ENCODE measurements around the gene HNRNPUL2. TPM values are rescaled to one million over a fixed set of nuclear protein-coding genes. Genes with fewer than 3 reads are reported as not detected.

Gene HNRNPUL2
- total RNA-seq, 2 experiments from 2014 or later: 8.3 to 59.2 TPM

- H2AFZ ChIP-seq (ENCODE audit: low read length): no peak within 1 kb of the TSS
- no peaks in the 10 kb centered on the region for H3K79me2 ChIP-seq (ENCODE audit: insufficient read depth, low read depth, low read length)
- H3K4me3 ChIP-seq (ENCODE audit: low read depth, low read length, poor library complexity, severe bottlenecking): no peak within 1 kb of the TSS
- no peak within 1 kb of the TSS for H3K4me2 ChIP-seq (ENCODE audit: low read length)
- no peaks in the 10 kb centered on the region for H4K20me1 ChIP-seq (ENCODE audit: insufficient read depth, low read length)
- H3K4me1 ChIP-seq (ENCODE audit: insufficient read depth, low read length, poor library complexity, severe bottlenecking): no peaks in the 10 kb centered on the region
- ChIA-PET CTCF (ENCODE audit: unreplicated experiment) (interaction anchor here (1.2 to 1.5 kb wide), 2 partner anchors 9 to 15 kb away, joined by 3 to 4 read pairs; no protein-coding TSS in a partner anchor), POLR2A (interaction anchor here (0.6 to 1.9 kb wide), 3 partner anchors 13 to 49 kb away, joined by 3 to 6 read pairs (median 4); partner anchors contain the start of gene HNRNPUL2)
- H3K9me3 ChIP-seq (ENCODE audit: low read length): no peaks in the 10 kb centered on the region
- intact Hi-C loops (cut with micrococcal nuclease; ENCODE audit: unreplicated experiment): no loop called here
- DNase-seq (ENCODE audit: low spot score): no peak
- TF ChIP-seq CTCF (conservative IDR thresholded peaks at IDR 0.05; ENCODE audit: low read length): no peak
- TF ChIP-seq EZH2phosphoT487 (IDR thresholded peaks at IDR 0.05; ENCODE audit: borderline replicate concordance, low read depth, low read length): no peak
- peaks cover 51% of the 10 kb centered on the region for H3K36me3 ChIP-seq (ENCODE audit: insufficient read depth, low read length)
- H3K27ac ChIP-seq (ENCODE audit: low read depth, low read length, poor library complexity, severe bottlenecking): no peak within 1 kb of the TSS
- no peaks in the 10 kb centered on the region for H3K9me2 ChIP-seq (ENCODE audit: insufficient read depth, low read length)
- no TSS peak for BruUV-seq (replicated peaks)
Measured at GRCh38 chr11:62689421-62690183, 37.7 kb downstream of the HNRNPUL2 start, which contains the start of gene LRRN4CL. LRRN4CL (minus strand) TSS chr11:62689530; CDS start chr11:62688508, 1,022 bp downstream.

- H3K4me1 ChIP-seq (ENCODE audit: insufficient read depth, low read length, poor library complexity, severe bottlenecking): no peaks in the 10 kb centered on the region
- no TSS peak for BruUV-seq (replicated peaks)
- H3K9me2 ChIP-seq (ENCODE audit: insufficient read depth, low read length): no peaks in the 10 kb centered on the region
- ChIA-PET CTCF (ENCODE audit: unreplicated experiment) (no interaction called here), POLR2A (interaction anchor here (1.2 to 1.9 kb wide), 2 partner anchors 11 to 39 kb away, joined by 3 to 4 read pairs; partner anchors contain the start of gene HNRNPUL2)
- TF ChIP-seq CTCF (conservative IDR thresholded peaks at IDR 0.05; ENCODE audit: low read length) (no peak), EZH2phosphoT487 (IDR thresholded peaks at IDR 0.05; ENCODE audit: borderline replicate concordance, low read depth, low read length) (no peak)
- H3K4me2 ChIP-seq (ENCODE audit: low read length): no peak overlapping the region
- no peaks in the 10 kb centered on the region for H3K79me2 ChIP-seq (ENCODE audit: insufficient read depth, low read depth, low read length)
- DNase-seq (ENCODE audit: low spot score): no peak
- H3K36me3 ChIP-seq (ENCODE audit: insufficient read depth, low read length): peaks cover 42% of the 10 kb centered on the region
- no peak overlapping the region for H3K4me3 ChIP-seq (ENCODE audit: low read depth, low read length, poor library complexity, severe bottlenecking)
- no peak overlapping the region for H3K27ac ChIP-seq (ENCODE audit: low read depth, low read length, poor library complexity, severe bottlenecking)
- H3K9me3 ChIP-seq (ENCODE audit: low read length): no peaks in the 10 kb centered on the region
- H2AFZ ChIP-seq (ENCODE audit: low read length): no peak overlapping the region
- intact Hi-C loops (cut with micrococcal nuclease; ENCODE audit: unreplicated experiment): no loop called here
- H4K20me1 ChIP-seq (ENCODE audit: insufficient read depth, low read length): no peaks in the 10 kb centered on the region
Measured at GRCh38 chr11:62688491-62688890, 38.8 kb downstream of the HNRNPUL2 start.
